IPS-15b (cell line): ENCODE data around the gene GJA9.

Source experiments
- H3K27me3 ChIP-seq: one replicate; pipeline ENCODE4 v1.6.1; 2013; ENCODE audit warnings: low read length; ENCODE audit not compliant: control insufficient read depth, insufficient read depth
- H3K36me3 ChIP-seq: one replicate; pipeline ENCODE4 v1.6.1; 2013; ENCODE audit warnings: low read length; ENCODE audit not compliant: control insufficient read depth, insufficient read depth
- H3K4me1 ChIP-seq: one replicate; pipeline ENCODE4 v1.6.1; 2013; ENCODE audit warnings: mild to moderate bottlenecking, low read length; ENCODE audit not compliant: control insufficient read depth, insufficient read depth
- H3K4me3 ChIP-seq: one replicate; pipeline ENCODE4 v1.5.1; 2013; ENCODE audit warnings: low read depth, low read length
- H3K9ac ChIP-seq: one replicate; pipeline ENCODE4 v1.6.1; 2013; ENCODE audit warnings: low read depth, mild to moderate bottlenecking, low read length
- H3K9me3 ChIP-seq: one replicate; pipeline ENCODE4 v1.6.1; 2013; ENCODE audit warnings: mild to moderate bottlenecking, low read length; ENCODE audit not compliant: control insufficient read depth, insufficient read depth

GJA9 gene

GRCh38 chr1:38908821-38909220 lies 27.4 kb upstream of the GJA9 start:
- H3K36me3 ChIP-seq: no peaks in the 10 kb centered on the region
- no peaks in the 10 kb centered on the region for H3K9me3 ChIP-seq
- H3K4me1 ChIP-seq: no peaks in the 10 kb centered on the region
- no peaks in the 10 kb centered on the region for H3K27me3 ChIP-seq
- no peak overlapping the region for H3K4me3 ChIP-seq
- H3K9ac ChIP-seq: no peak overlapping the region

DNA sequence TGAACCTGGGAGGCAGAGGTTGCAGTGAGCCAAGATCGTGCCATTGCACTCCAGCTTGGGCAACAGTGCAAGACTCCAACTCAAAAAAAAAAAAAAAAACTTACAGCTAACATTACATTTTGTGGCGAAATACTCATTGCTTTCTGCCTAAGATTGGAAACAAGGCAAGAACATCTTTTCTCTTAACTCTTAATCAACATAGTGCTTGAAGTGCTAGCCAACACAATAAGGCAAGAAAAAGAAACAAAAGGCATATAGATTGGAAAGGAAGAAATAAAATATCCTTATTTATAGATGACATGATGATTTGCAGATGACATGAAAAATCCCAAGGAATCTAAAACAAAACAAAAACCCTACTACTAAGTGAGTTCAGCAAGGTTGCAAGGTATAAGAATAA lies 24.6 kb upstream of the GJA9 start:
- no peaks in the 10 kb centered on the region for H3K36me3 ChIP-seq
- no peaks in the 10 kb centered on the region for H3K9me3 ChIP-seq
- no peaks in the 10 kb centered on the region for H3K4me1 ChIP-seq
- no peak overlapping the region for H3K4me3 ChIP-seq
- no peaks in the 10 kb centered on the region for H3K27me3 ChIP-seq
- H3K9ac ChIP-seq: no peak overlapping the region

DNA sequence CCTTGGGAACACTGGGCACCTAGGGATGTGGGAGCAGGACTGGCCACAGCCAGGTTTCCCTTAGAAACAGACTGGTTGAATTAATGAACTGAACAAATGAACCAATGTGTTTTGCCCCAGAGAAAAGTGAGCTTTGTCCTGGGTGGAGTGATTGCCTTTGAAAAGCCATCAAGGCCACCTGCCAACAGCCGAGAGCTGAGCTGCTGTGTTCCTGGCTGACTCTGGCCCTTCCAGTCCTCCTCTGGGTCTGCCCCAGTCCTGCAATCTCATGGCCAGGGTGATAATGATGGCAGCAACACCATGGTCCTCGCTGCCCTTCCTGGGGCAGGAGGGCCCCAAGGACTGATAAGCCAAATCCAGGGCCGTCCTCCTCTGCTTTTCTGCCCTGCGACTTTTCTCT lies 18.2 kb upstream of the GJA9 start:
- no peaks in the 10 kb centered on the region for H3K9me3 ChIP-seq
- H3K4me1 ChIP-seq: no peaks in the 10 kb centered on the region
- no peak overlapping the region for H3K9ac ChIP-seq
- no peak overlapping the region for H3K4me3 ChIP-seq
- H3K36me3 ChIP-seq: no peaks in the 10 kb centered on the region
- H3K27me3 ChIP-seq: no peaks in the 10 kb centered on the region

- no peaks in the 10 kb centered on the region for H3K4me1 ChIP-seq
- no peak overlapping the region for H3K4me3 ChIP-seq
- H3K27me3 ChIP-seq: no peaks in the 10 kb centered on the region
- H3K9me3 ChIP-seq: no peaks in the 10 kb centered on the region
- no peaks in the 10 kb centered on the region for H3K36me3 ChIP-seq
- no peak overlapping the region for H3K9ac ChIP-seq
These were observed 17.4 kb upstream of the GJA9 start for GRCh38 chr1:38898653-38899230.

DNA sequence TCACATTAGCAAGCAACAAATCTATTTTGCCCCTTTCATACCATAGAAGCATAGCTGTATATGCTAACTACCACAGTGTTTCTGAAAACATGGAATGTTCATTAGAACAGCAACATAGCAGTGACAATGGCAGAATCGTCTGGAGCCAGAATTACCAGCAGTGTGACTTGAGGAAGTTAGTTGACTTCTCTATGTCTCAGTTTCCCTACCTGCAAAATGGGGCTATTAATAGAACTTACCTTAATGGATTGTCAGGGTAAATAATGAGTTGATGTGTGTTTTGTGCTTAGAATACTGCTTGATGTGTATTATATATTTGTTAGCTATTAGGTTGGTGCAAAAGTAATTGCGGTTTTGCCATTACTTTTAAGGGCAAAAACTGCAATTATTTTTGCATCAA lies 14.8 kb upstream of the GJA9 start:
- no peak overlapping the region for H3K9ac ChIP-seq
- no peaks in the 10 kb centered on the region for H3K36me3 ChIP-seq
- no peaks in the 10 kb centered on the region for H3K9me3 ChIP-seq

DNA sequence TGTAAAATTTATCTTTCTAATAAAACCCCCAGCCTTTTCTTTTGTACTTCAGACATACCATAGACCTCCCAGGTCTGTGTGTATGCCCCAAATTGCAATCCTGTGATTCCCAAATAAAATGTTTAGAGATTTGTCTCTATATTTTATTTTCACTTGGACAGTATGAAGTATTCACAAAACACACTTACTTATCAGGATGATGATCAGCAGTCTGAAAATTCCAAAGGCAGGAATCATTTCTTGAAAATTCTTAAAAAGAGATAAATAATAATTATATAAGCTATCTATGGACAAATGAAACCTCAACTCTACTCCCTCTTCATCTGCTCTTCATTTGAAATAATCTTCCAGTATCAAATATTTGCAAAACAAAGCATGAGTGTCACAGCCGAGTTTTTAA lies 11.6 kb upstream of the GJA9 start:
- H3K4me3 ChIP-seq: no peak overlapping the region
- H3K9me3 ChIP-seq: no peaks in the 10 kb centered on the region
- no peak overlapping the region for H3K9ac ChIP-seq
- H3K4me1 ChIP-seq: no peaks in the 10 kb centered on the region
- no peaks in the 10 kb centered on the region for H3K36me3 ChIP-seq
- no peaks in the 10 kb centered on the region for H3K27me3 ChIP-seq

More for the DNA sequence above, 14.8 kb upstream of the GJA9 start:
- H3K27me3 ChIP-seq: no peaks in the 10 kb centered on the region
- no peaks in the 10 kb centered on the region for H3K4me1 ChIP-seq
- no peak overlapping the region for H3K4me3 ChIP-seq

DNA sequence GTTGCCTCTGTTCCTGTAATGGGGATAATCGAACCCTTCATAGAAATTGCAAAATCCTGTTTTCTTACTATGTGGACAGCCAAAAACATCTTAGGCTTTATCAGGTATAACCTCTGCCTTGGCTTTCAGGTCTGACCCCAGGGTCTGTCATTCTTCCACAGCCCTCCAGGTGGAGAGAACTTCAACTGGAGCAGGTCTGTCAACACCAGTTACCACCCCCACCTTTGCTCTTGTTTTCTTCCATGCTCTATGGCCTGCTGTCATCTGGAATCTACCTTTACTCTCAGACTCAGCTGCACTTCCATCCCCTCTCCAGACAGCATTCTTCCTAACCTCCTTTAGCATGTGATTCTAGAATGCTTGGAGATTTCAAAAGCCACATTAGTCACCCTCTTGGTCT lies 10.4 kb upstream of the GJA9 start:
- Histone ChIP-seq H3K9me3 (no peaks in the 10 kb centered on the region), H3K36me3 (no peaks in the 10 kb centered on the region), H3K4me1 (no peaks in the 10 kb centered on the region), H3K9ac (no peak overlapping the region), H3K4me3 (no peak overlapping the region), H3K27me3 (no peaks in the 10 kb centered on the region)

DNA sequence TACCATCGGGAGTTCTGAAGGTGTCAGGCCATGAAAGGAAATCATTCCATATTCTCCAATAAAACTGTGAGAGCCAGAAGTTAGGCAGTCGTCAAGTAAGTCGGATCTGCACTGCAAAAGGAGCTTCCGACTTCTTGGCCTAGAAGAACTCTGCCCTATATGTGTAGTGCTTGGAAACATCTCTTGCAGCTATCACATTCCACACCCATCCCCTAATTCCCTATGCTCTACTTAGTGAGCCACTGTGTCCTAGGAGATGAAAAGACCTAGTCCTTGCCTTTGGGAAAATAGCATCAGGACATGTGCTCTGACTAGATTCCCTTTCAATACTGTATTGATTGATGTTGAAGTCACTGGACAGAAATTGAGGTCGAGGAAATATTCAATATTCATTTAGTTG lies 8.2 kb upstream of the GJA9 start:
- Histone ChIP-seq H3K4me1 (peaks cover 4% of the 10 kb centered on the region), H3K9me3 (no peaks in the 10 kb centered on the region), H3K27me3 (no peaks in the 10 kb centered on the region), H3K9ac (no peak overlapping the region), H3K36me3 (no peaks in the 10 kb centered on the region), H3K4me3 (no peak overlapping the region)

DNA sequence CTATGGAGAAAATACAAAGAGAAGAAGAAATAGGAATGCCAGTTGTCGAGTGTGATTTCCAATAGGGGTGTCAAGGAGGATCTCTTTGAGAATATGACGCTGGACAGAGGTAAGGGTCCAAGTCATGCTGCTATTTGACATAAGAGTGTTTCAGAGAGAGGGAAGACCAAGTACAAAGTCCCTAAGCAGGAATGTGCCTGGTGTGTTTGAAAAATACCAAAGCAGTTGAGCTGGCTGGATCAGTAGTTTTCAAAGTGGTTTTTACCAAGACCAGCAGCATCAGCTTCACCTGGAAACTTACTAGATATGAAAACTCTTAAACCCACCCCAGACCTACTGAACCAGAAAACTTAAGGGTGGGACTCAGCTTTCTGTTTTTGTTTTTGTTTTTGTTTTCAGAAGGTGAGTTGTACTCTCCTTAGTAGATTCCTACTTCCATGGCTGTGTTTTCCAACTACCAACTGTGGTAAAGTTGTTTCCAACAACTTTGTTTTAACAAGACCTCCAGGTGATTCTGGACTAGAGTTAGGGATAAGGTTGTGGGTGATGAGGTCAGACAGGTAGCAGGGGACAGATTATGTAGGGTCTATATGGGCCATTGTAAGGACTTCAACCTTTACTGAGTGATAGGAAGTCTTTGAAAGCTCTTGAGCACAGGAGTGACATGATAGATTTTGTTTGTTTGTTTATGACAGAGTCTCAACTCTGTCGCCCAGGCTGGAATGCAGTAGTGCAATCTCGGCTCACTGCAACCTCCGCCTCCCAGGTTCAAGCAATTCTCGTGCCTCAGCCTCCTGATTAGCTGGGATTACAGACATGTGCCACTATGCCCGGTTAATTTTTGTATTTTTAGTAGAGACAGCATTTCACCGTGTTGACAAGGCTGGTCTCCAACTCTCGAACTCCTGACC lies 7.3 kb upstream of the GJA9 start:
- Histone ChIP-seq H3K4me3 (no peak overlapping the region), H3K4me1 (peaks cover 4% of the 10 kb centered on the region), H3K36me3 (no peaks in the 10 kb centered on the region), H3K9me3 (no peaks in the 10 kb centered on the region), H3K9ac (no peak overlapping the region), H3K27me3 (no peaks in the 10 kb centered on the region)

GRCh38 chr1:38885092-38885491 lies 3.7 kb upstream of the GJA9 start:
- Histone ChIP-seq H3K9me3 (no peaks in the 10 kb centered on the region), H3K27me3 (no peaks in the 10 kb centered on the region), H3K4me3 (no peak overlapping the region), H3K4me1 (peaks cover 4% of the 10 kb centered on the region), H3K9ac (no peak overlapping the region), H3K36me3 (no peaks in the 10 kb centered on the region)

DNA sequence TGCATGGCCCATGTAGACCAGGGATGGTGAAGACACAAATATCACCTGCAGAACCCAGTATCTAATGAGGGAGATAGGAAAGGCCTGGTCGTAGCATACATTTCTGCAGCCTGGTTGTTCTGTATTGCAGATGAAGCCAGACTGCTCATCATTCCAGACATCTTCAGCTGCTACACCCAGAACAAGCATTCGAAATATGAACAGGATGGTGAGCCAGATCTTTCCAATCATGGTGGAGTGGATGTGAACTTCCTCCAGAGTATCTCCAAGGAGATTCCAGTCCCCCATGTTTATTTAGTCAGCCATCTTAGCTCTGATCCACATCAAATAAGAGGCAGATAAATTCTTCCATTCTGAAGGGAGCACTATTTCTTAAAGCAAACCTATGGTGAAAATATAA lies 5.6 kb downstream of the GJA9 start:
- peaks cover 4% of the 10 kb centered on the region for H3K4me1 ChIP-seq
- no peaks in the 10 kb centered on the region for H3K27me3 ChIP-seq
- no peaks in the 10 kb centered on the region for H3K36me3 ChIP-seq
- H3K4me3 ChIP-seq: no peak overlapping the region
- H3K9ac ChIP-seq: no peak overlapping the region
- no peaks in the 10 kb centered on the region for H3K9me3 ChIP-seq
